HG03175 (cell line): Measurements from ENCODE around the gene HDAC7.
"Not testable (repeated sequence)": the region's sequence is repeated elsewhere in the genome, so short reads cannot be mapped to it uniquely, and the experiment has no call there.

Source experiments
- ATAC-seq: cut with Tn5 transposase; IDR thresholded peaks from one replicate; pipeline ENCODE4 v1.9.1; 2021; ENCODE audit warnings: mild to moderate bottlenecking, moderate library complexity; ENCODE audit not compliant: unreplicated experiment

Gene HDAC7

GRCh38 chr12:47815447-47815846 is 4.3 kb downstream of the HDAC7 start:
- not testable (repeated sequence) for ATAC-seq

- ATAC-seq: no peak
Measured at GRCh38 chr12:47814539-47815170, 5.0 kb downstream of the HDAC7 start.

GRCh38 chr12:47813511-47814196 is 6.0 kb downstream of the HDAC7 start:
- ATAC-seq: peak; percentile 44

GRCh38 chr12:47812797-47813510 is 6.7 kb downstream of the HDAC7 start:
- ATAC-seq: peak; percentile 72

GRCh38 chr12:47811581-47812484 is 7.9 kb downstream of the HDAC7 start:
- ATAC-seq: no peak

- no peak for ATAC-seq
Measured at GRCh38 chr12:47811072-47811396, 8.7 kb downstream of the HDAC7 start.

GRCh38 chr12:47809518-47809917 is 10.2 kb downstream of the HDAC7 start:
- not testable (repeated sequence) for ATAC-seq

GRCh38 chr12:47808574-47809365 is 10.9 kb downstream of the HDAC7 start:
- ATAC-seq: peak; percentile 18

- ATAC-seq: peak; percentile 37
Measured at GRCh38 chr12:47808050-47808449, 11.7 kb downstream of the HDAC7 start.

GRCh38 chr12:47807338-47807737 is 12.4 kb downstream of the HDAC7 start:
- no peak for ATAC-seq

- no peak for ATAC-seq
Measured at GRCh38 chr12:47805417-47805816, 14.3 kb downstream of the HDAC7 start.

- ATAC-seq: no peak
Measured at GRCh38 chr12:47804171-47804570, 15.5 kb downstream of the HDAC7 start.

- no peak for ATAC-seq
Measured at GRCh38 chr12:47803191-47803875, 16.4 kb downstream of the HDAC7 start.

GRCh38 chr12:47802312-47802711 is 17.4 kb downstream of the HDAC7 start:
- ATAC-seq: no peak

GRCh38 chr12:47801904-47802246 is 17.8 kb downstream of the HDAC7 start:
- ATAC-seq: no peak

- no peak for ATAC-seq
Measured at GRCh38 chr12:47801170-47801903, 18.4 kb downstream of the HDAC7 start.

GRCh38 chr12:47800582-47800981 is 19.1 kb downstream of the HDAC7 start:
- ATAC-seq: no peak

- ATAC-seq: no peak
Measured at GRCh38 chr12:47799357-47799955, 20.2 kb downstream of the HDAC7 start.
